Measurements from ENCODE around the gene ITGA8.
"Not testable (repeated sequence)": the region's sequence is repeated elsewhere in the genome, so short reads cannot be mapped to it uniquely, and the experiment has no call there.

The ITGA8 gene

GRCh38 chr10:15550950-15551349 lies 168.8 kb downstream of the ITGA8 start:
- no peak for DNase-seq (ENCODE audit: low spot score)

DNA sequence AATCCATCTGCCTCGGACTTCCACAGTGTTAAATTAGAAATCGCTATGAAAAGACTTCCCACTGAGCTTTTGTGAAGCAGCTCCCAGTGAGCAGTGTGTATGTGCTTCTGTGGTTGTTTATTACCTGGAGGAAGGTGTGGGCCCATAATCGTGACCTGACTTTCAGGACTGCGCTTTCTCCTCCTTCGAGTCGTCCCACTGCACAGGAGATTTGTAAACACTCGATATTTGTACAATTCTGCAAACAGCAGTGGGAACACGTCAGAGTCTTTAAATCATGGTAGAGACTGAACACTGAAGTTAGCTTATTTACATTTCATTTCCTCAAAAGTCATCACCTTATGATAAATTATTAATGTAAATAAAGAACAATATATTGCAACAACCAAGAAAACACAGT lies 171.4 kb downstream of the ITGA8 start:
- no peak for DNase-seq (ENCODE audit: low spot score)

GRCh38 chr10:15546606-15547005 lies 173.1 kb downstream of the ITGA8 start:
- DNase-seq (ENCODE audit: low spot score): no peak

GRCh38 chr10:15545884-15546283 lies 173.8 kb downstream of the ITGA8 start:
- no peak for DNase-seq (ENCODE audit: low spot score)

GRCh38 chr10:15545266-15545665 lies 174.5 kb downstream of the ITGA8 start:
- DNase-seq (ENCODE audit: low spot score): no peak

DNA sequence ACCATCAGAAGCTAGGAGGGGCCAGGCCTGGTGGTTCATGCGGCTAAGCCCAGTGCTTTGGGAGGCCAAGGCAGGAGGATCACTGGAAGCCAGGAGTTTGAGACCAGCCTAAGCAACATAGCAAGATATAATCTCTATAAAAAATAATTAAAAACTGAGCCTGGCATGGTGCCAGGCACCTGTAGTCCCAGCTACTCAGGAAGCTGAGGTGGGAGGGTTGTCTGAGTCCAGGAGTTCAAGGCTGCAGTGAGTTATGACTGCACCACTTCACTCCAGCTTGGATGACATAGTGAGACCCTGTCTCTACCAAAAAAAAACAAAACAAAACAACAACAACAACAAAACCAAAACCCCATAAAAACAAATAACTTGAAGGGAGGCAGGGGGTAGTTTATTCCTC lies 175.7 kb downstream of the ITGA8 start:
- DNase-seq (ENCODE audit: low spot score): no peak

DNA sequence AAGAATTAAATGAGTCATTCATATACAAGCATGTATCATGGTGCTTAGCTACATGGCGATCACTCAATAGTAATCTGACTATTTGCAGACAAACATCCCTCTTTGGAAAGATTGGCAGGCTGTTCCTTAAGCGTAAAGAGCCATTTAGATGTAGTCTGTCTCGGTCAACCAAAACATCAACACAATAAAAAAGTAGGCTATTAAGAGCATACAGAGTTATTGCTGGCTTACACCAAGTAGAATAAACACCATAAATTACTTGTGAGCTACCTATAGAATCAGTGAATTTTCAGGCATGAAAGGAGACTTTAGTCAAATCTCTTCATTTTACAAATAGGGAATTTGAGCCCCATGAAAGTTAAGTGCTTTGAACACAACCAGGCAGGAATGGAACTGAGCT lies 176.9 kb downstream of the ITGA8 start:
- no peak for DNase-seq (ENCODE audit: low spot score)

DNA sequence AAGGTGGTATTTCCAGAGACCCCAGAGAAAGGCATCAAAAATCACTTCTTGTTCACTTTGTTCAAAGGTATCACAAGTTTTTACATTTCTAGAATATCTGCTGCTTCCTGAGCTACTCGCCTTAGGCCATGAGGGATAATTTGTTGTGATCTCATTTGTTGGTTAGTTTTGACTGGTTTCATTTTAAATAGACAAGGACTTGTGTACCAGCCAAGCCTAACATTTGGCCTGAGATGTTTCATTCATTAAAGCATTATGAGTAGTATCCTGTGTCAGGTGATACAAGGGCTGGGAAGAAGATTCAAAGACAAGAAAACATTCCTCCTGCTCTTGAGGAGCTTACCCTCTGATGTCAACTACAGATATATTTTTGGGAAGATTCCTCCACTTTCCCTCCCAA lies 178.3 kb downstream of the ITGA8 start:
- DNase-seq (ENCODE audit: low spot score): no peak

- no peak for DNase-seq (ENCODE audit: low spot score)
Measured at GRCh38 chr10:15540727-15541126, 179.0 kb downstream of the ITGA8 start.

DNA sequence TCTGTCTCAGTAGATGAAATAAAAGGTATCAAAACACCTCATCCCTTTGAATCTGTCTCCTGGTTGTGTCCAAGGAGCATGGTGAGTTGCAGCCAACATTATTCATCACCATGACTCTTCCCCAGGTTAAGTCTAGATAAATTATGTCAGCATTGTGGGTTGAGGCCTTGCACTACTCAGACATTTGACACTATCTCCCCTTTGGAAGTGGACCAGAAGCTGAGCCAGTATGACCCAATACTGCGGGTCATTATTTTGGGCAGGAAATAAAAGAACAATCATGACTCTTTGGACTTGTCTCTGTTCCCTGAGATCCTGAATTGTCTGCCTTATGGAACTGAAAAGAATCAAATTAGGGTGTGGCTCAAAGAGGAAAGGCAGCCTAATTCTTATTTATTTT lies 180.5 kb downstream of the ITGA8 start:
- no peak for DNase-seq (ENCODE audit: low spot score)

DNA sequence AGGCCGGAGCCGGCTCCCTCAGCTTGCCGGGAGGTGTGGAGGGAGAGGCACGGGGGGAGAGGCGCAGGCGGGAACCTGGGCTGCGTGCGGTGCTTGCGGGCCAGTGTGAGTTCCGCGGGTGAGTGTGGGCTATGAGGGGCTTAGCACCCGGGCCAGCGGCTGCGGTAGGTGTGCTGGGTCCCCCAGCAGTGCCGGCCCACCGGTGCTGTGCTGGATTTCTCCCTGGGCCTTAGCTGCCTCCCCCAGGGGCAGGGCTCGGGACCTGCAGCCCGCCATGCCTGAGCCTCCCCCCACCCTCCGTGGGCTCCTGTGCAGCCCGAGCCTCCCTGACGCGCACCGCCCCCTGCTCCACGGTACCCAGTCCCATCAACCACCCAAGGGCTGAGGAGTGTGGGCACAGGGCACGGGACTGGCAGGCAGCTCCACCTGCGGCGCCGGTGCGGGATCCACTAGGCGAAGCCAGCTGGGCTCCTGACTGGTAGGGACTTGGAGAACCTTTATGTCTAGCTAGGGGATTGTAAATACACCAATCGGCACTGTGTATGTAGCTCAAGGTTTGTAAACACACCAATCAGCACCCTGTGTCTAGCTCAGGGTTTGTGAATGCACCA lies 184.7 kb downstream of the ITGA8 start:
- not testable (repeated sequence) for DNase-seq (ENCODE audit: low spot score)

- no peak for DNase-seq (ENCODE audit: low spot score)
Measured at GRCh38 chr10:15531927-15532722, 187.6 kb downstream of the ITGA8 start.

DNA sequence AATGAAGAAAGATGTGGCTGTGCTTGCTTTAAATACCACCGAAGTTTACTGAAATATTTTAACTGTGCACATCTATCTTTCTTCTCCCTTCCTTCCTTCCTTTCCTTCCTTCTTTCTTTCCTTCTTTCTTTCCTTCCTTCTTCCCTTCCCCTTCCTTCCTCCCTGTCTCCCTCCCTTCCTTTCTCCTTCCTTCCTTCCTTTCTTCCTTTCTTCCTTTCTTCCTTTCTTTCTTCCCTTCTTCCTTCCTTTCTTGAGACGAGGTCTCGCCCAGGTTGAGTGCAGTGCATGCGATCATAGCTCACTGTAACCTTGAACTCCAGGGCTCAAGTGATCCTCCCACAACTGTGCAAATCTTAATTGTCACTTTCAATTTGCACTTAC lies 190.9 kb downstream of the ITGA8 start:
- no peak for DNase-seq (ENCODE audit: low spot score)

DNA sequence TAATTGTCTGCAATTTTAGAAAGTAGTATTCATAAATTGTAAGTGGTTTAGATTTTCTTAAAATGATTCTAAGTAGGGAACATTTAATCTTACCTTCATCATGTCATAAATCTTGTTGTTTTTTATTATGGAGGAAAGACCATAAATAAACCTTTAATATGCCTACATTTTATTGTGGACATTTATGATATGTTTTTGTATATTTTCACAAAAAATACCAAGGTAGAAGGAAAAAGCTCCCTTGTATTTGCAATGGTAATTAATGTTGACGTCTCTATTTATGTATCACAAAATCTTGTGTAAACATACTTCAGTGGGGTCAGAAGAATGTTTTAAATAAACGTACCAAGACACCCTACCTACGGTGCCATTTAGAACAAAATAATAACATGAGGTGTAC lies 193.0 kb downstream of the ITGA8 start:
- DNase-seq (ENCODE audit: low spot score): no peak

- no peak for DNase-seq (ENCODE audit: low spot score)
Measured at GRCh38 chr10:15521328-15521903, 198.3 kb downstream of the ITGA8 start.

DNA sequence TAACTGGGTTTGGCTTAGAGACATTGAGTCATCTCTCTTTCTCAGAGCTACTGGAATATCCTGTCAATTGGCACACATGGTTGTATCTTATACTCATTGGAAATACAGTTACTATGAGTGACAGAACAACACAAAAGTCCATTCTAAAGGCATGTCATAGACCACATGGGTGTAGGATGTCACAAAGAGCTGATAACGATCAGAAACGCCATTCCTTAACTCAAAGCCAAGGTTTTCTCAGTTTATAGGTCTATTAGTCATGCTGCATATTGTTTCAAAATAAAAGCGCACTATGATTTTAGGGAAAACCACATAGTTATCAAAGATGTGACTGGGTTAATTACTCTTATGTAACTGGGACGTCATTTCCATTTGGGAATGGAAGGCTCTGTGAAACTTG lies 201.5 kb downstream of the ITGA8 start:
- no peak for DNase-seq (ENCODE audit: low spot score)

DNA sequence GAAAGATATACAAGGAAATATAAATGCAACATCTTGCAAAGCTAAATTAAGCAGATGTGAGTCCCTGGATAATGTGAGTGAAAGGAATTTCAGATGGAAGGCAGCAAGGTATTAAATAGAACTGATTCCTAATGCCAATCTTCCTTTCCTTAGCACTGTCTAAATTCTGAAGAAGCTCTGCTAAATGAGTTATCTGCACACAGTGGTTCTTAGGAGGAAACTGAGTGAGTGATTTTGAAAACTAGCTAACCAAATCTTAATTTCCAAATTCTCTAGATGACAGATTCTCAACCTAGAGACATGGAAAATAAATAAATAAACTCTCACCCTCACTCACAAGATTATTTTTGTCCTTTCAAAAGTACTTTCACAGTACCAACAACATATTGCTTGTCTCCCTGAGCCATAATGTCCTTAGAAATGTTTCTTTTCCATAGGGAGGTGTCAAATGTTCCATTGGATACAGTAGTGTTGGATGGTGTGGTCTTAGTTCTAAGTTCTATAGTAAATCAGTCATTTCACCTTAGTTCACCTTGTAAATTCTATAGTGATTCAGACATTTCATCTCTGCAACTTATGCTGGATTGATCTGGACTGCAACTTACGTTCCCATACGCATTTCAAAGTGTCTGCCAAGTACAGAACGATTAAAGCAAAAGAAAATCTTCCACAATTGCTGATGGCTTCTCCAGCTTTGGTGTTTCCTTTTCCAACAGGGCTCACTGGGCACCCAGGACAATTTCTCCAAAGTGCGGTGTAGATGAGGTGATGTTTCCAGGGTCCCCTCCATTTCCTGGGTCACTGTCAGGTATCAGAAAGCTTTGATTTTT lies 203.3 kb downstream of the ITGA8 start:
- DNase-seq (ENCODE audit: low spot score): no peak

DNA sequence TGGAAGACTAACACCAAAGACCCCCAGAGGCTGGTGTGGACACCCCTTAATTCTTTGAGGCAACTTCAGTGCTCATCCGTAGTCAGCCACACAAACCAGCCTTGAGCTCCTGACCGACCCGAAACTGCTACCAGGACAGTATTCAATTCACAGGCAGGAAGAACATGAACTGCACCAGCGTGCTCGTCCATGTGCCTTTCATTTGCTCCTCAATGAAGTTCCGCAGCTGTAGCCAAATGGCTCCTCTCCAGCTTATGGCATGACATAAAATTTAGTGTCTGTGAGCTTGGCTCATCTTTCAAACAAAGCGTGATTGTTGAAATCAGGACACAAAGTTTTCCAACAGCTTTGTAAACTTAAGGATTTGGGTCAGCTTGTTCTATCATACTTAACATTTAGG lies 204.5 kb downstream of the ITGA8 start:
- no peak for DNase-seq (ENCODE audit: low spot score)

DNA sequence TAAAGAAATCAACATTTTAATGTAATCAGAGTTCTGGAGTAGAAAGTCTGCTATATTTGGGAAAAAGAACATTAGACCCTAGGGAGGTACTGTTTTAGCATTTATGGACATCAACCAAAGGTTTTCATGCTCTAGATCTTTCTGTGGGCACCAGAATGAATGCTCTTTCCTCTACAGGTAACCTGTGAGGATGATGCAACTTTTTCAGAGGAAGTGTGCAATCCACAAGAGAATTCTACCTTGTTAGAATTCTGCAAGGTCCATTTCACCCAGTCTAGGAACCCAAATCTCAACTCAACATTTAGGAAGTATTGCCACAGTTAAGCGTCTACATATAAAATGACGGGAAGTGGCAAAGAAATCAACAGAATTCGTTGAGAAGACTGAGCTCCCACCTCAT lies 208.8 kb downstream of the ITGA8 start:
- DNase-seq (ENCODE audit: low spot score): no peak

DNA sequence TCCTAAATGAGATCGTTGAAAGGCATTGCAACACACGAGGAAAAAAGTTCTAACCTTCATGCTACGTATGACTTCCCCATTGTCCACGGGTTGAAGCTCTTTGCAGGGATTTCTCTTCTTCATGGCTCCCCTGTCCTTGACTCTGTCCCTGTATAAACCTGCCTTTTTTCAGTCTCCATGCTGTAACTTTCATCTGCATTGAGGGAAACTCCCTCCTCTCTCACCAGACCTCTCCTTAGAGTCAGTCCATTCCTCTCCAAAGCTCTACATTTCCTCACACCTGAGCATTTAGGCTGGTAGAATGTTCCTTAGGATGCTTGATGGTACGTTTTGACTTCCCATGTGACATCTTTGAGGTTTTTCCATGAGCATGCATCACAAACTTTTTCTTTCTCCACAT lies 214.4 kb downstream of the ITGA8 start:
- no peak for DNase-seq (ENCODE audit: low spot score)

- no peak for DNase-seq (ENCODE audit: low spot score)
Measured at GRCh38 chr10:15504101-15504840, 215.5 kb downstream of the ITGA8 start.
